Sigmoid colon (tissue), 4 donors: Measurements from ENCODE around the gene KIAA1217.

Experiments used
- CTCF ChIP-seq, 4 experiments: fragments of 450-650 bp in 3 of 4; fragments of 200-600 bp in 1 of 4; IDR thresholded peaks; one replicate each; pipeline ENCODE4 v1.5.1; 2016 to 2019; ENCODE audit warnings: antibody characterized with exemption in 4 of 4, mild to moderate bottlenecking in 3 of 4, moderate library complexity in 2 of 4
- POLR2A ChIP-seq, 2 donors: fragments of 450-650 bp; IDR thresholded peaks; one replicate each; pipeline ENCODE4 v1.6.1; 2016; ENCODE audit warnings: antibody characterized with exemption in 2 of 2, mild to moderate bottlenecking in 2 of 2, moderate library complexity in 2 of 2
- POLR2AphosphoS5 ChIP-seq, 4 donors: sonication (generic); formaldehyde crosslinking; IDR thresholded peaks; one replicate each; pipeline ENCODE4 v1.6.1; 2017; ENCODE audit warnings: antibody characterized with exemption in 4 of 4

DNA sequence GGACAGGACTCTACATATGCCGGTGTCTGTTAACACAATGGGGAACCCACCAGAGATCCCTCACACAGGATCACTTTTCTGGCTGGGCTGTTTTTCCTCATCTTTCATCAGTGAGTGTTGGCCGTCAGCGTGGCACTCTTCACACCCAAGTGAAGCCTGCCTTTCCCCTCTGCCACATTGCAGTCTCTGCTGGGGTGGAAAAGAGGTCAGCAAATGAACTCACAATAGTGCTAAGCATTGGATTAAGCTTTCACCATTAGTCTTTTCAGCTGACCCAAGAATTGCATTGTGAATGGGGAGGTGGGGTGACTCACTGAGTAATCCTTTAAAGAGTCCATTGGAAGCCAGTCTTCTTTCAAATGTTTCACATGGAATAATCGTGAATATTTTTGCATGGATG, 143.0 kb downstream of the KIAA1217 start:
- TF ChIP-seq CTCF (IDR thresholded peaks at IDR 0.05) (no peak), POLR2AphosphoS5 (IDR thresholded peaks at IDR 0.05) (no peak), POLR2A (IDR thresholded peaks at IDR 0.05) (no peak)
